ENCODE results near the gene XYLT1. TPM values are rescaled to one million over a fixed set of nuclear protein-coding genes. Genes with fewer than 3 reads are reported as not detected.

Gene XYLT1
- polyA plus RNA-seq, 1 donor (not counting 4 experiments of a cell fraction or from before 2014, with no cell fraction given): 4.4 TPM

DNA sequence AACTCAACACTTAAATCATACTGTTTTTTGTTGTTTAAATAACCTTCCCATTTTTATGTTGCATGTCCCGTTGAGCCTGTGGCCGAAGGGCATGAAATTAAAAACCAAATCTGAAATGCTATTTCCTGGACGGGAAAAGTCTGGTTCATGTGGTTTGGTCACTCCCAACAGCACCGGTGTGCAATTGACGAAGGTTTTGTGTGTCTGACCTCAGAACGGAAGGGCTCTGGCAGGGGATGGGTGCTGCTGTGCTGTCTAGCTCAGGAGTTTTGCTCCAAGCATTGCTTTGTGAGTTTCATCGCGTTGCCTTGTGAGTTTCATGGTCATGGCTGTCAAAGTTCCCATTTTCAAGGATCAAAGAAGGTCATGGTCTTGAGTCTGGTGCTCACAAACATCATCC lies 363.3 kb downstream of the XYLT1 start:
- Histone ChIP-seq H3K4me2 (ENCODE audit: control insufficient read depth, extremely low read depth, insufficient read depth, low read depth, low read length) (no peak overlapping the region), H3K9ac (ENCODE audit: control insufficient read depth, extremely low read depth, insufficient read depth, low read length) (no peak overlapping the region), H4K20me1 (ENCODE audit: control insufficient read depth, extremely low read depth, insufficient read depth, low read length) (no peaks in the 10 kb centered on the region), H2AFZ (ENCODE audit: control insufficient read depth, low read length) (no peak overlapping the region), H3K9me1 (ENCODE audit: control insufficient read depth, extremely low read depth, insufficient read depth, low read length) (no peaks in the 10 kb centered on the region), H3K27me3 (ENCODE audit: control insufficient read depth, extremely low read depth, insufficient read depth, low read length) (no peaks in the 10 kb centered on the region), H3K4me3 (ENCODE audit: control insufficient read depth in 2 of 3, extremely low read depth in 1 of 3, insufficient read depth in 2 of 3, low read depth in 1 of 3, low read length in 3 of 3) (no peak overlapping the region), H3K9me3 (ENCODE audit: control insufficient read depth, low read depth, low read length) (no peaks in the 10 kb centered on the region), H3K4me1 (ENCODE audit: control insufficient read depth, extremely low read depth, insufficient read depth, low read length) (no peaks in the 10 kb centered on the region), H3K27ac (ENCODE audit: control insufficient read depth, insufficient read depth, low read length) (no peak overlapping the region), H3K79me2 (ENCODE audit: control insufficient read depth, insufficient read depth, low read length) (no peaks in the 10 kb centered on the region), H3K36me3 (ENCODE audit: control insufficient read depth in 2 of 2, extremely low read depth in 1 of 2, insufficient read depth in 2 of 2, low read length in 2 of 2) (peaks cover 0 to 4% of the 10 kb centered on the region in 2 experiments)
- dilution Hi-C loops (cut with MboI; ENCODE audit: extremely low pct_ligation_motif_present, low sequenced_read_pairs): no loop called here
- DNase-seq (ENCODE audit: low read depth, low spot score): no peak
- no peak for FAIRE-seq
- TF ChIP-seq CTCF (optimal IDR thresholded peaks at IDR 0.05 in 1 of 3, IDR thresholded peaks at IDR 0.05 in 1 of 3, conservative IDR thresholded peaks at IDR 0.05 in 1 of 3; ENCODE audit: extremely low read depth in 1 of 3, insufficient read depth in 2 of 3, low read length in 3 of 3) (no peak), EZH2 (IDR thresholded peaks at IDR 0.05; ENCODE audit: low read length) (no peak)

DNA sequence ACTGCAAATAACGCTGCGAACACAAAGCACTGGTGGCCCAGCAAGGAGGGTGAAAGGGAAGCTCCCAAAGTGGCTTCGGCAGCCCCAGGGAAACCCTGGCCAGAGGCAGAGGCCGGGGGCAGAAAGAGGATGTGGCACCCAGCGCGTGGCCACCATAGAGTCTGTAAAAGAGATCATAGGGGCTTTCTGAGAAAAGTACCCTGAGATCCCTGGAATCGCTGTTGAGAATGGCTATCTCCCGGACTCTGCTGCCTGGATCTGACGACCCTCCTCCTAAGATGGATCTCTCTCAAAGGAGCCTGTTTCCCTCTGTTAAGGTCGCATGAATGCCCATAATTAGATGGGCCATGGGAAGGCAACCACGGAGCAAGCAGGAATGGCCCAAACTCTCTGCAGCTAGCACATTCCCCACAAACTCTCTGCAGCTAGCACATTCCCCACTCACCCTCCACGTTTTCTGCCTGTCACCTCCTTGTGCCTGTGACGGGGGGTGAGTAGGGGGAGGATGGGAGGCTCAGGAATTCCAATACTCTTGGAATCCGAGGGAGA lies 364.4 kb downstream of the XYLT1 start:
- Histone ChIP-seq H3K27ac (ENCODE audit: control insufficient read depth, insufficient read depth, low read length) (no peak overlapping the region), H3K9me3 (ENCODE audit: control insufficient read depth, low read depth, low read length) (no peaks in the 10 kb centered on the region), H3K4me3 (ENCODE audit: control insufficient read depth in 2 of 3, extremely low read depth in 1 of 3, insufficient read depth in 2 of 3, low read depth in 1 of 3, low read length in 3 of 3) (no peak overlapping the region), H4K20me1 (ENCODE audit: control insufficient read depth, extremely low read depth, insufficient read depth, low read length) (no peaks in the 10 kb centered on the region), H3K9me1 (ENCODE audit: control insufficient read depth, extremely low read depth, insufficient read depth, low read length) (no peaks in the 10 kb centered on the region), H3K9ac (ENCODE audit: control insufficient read depth, extremely low read depth, insufficient read depth, low read length) (no peak overlapping the region), H2AFZ (ENCODE audit: control insufficient read depth, low read length) (no peak overlapping the region), H3K4me2 (ENCODE audit: control insufficient read depth, extremely low read depth, insufficient read depth, low read depth, low read length) (no peak overlapping the region), H3K79me2 (ENCODE audit: control insufficient read depth, insufficient read depth, low read length) (no peaks in the 10 kb centered on the region), H3K27me3 (ENCODE audit: control insufficient read depth, extremely low read depth, insufficient read depth, low read length) (no peaks in the 10 kb centered on the region), H3K4me1 (ENCODE audit: control insufficient read depth, extremely low read depth, insufficient read depth, low read length) (no peaks in the 10 kb centered on the region), H3K36me3 (ENCODE audit: control insufficient read depth in 2 of 2, extremely low read depth in 1 of 2, insufficient read depth in 2 of 2, low read length in 2 of 2) (peaks cover 0 to 4% of the 10 kb centered on the region in 2 experiments)
- DNase-seq (ENCODE audit: low read depth, low spot score) (no peak), FAIRE-seq (no peak)
- TF ChIP-seq EZH2 (IDR thresholded peaks at IDR 0.05; ENCODE audit: low read length): no peak
- no peak for TF ChIP-seq CTCF (optimal IDR thresholded peaks at IDR 0.05 in 1 of 3, IDR thresholded peaks at IDR 0.05 in 1 of 3, conservative IDR thresholded peaks at IDR 0.05 in 1 of 3; ENCODE audit: extremely low read depth in 1 of 3, insufficient read depth in 2 of 3, low read length in 3 of 3)
- dilution Hi-C loops (cut with MboI; ENCODE audit: extremely low pct_ligation_motif_present, low sequenced_read_pairs): no loop called here
